ENCODE results near the gene OLFML1.

OLFML1 gene

GRCh38 chr11:7533199-7534041 is 48.1 kb downstream of the OLFML1 start:
- DNase-seq, result no peak

- DNase-seq, result no peak
Measured at GRCh38 chr11:7534042-7534378, 48.7 kb downstream of the OLFML1 start.

GRCh38 chr11:7536100-7536499 is 50.8 kb downstream of the OLFML1 start:
- no peak for DNase-seq

- DNase-seq, result no peak
Measured at GRCh38 chr11:7537265-7537664, 52.0 kb downstream of the OLFML1 start.

GRCh38 chr11:7538031-7538430 is 52.7 kb downstream of the OLFML1 start:
- no peak for DNase-seq

- no peak for DNase-seq
Measured at GRCh38 chr11:7538466-7539454, 53.5 kb downstream of the OLFML1 start.

GRCh38 chr11:7540830-7541555 is 55.7 kb downstream of the OLFML1 start:
- no peak for DNase-seq

- no peak for DNase-seq
Measured at GRCh38 chr11:7543302-7543701, 58.0 kb downstream of the OLFML1 start.

GRCh38 chr11:7544021-7544420 is 58.7 kb downstream of the OLFML1 start:
- DNase-seq, result no peak

- no peak for DNase-seq
Measured at GRCh38 chr11:7545611-7546010, 60.3 kb downstream of the OLFML1 start.

GRCh38 chr11:7546324-7546791 is 61.1 kb downstream of the OLFML1 start:
- DNase-seq, result no peak

GRCh38 chr11:7547687-7548086 is 62.4 kb downstream of the OLFML1 start:
- no peak for DNase-seq

- DNase-seq, result no peak
Measured at GRCh38 chr11:7548659-7549274, 63.5 kb downstream of the OLFML1 start.

GRCh38 chr11:7549681-7550080 is 64.4 kb downstream of the OLFML1 start:
- no peak for DNase-seq

- no peak for DNase-seq
Measured at GRCh38 chr11:7551571-7551970, 66.3 kb downstream of the OLFML1 start.

- DNase-seq, result no peak
Measured at GRCh38 chr11:7552666-7553065, 67.4 kb downstream of the OLFML1 start.

GRCh38 chr11:7555052-7555699 is 69.9 kb downstream of the OLFML1 start:
- DNase-seq, result no peak

GRCh38 chr11:7558046-7558445 is 72.7 kb downstream of the OLFML1 start:
- DNase-seq, result no peak

- DNase-seq, result no peak
Measured at GRCh38 chr11:7559398-7560283, 74.3 kb downstream of the OLFML1 start.

Data from activated gamma-delta T cell (primary cell).